Testis (tissue), 5 donors: Measurements from ENCODE around the gene TSSK2. TPM values are rescaled to one million over a fixed set of nuclear protein-coding genes. Genes with fewer than 3 reads are reported as not detected.
"Not testable (repeated sequence)": the region's sequence is repeated elsewhere in the genome, so short reads cannot be mapped to it uniquely, and the experiment has no call there.

Experiments
- DNase-seq: peaks from one replicate; pipeline ENCODE4 v3.0.0-alpha.2; 2019
- H3K27ac ChIP-seq, 2 donors: fragments of 200-600 bp; sonication (generic); one replicate each; pipeline ENCODE4 v1.5.1; 2019
- H3K27me3 ChIP-seq: fragments of 200-600 bp; sonication (generic); one replicate; pipeline ENCODE4 v1.5.1; 2019
- H3K36me3 ChIP-seq: fragments of 200-600 bp; sonication (generic); one replicate; pipeline ENCODE4 v1.5.1; 2017; ENCODE audit warnings: low read depth; ENCODE audit errors: missing control alignments
- H3K4me1 ChIP-seq: fragments of 200-600 bp; sonication (generic); one replicate; pipeline ENCODE4 v1.5.1; 2019
- H3K4me3 ChIP-seq, 2 donors: fragments of 200-600 bp; sonication (generic); one replicate each; pipeline ENCODE4 v1.5.1; 2017 to 2019
- H3K9me3 ChIP-seq: fragments of 200-600 bp; sonication (generic); one replicate; pipeline ENCODE4 v1.5.1; 2017
- POLR2A ChIP-seq: fragments of 450-650 bp; IDR thresholded peaks from one replicate; pipeline ENCODE4 v1.6.1; 2017; ENCODE audit warnings: antibody characterized with exemption, mild to moderate bottlenecking, moderate library complexity
- WGBS, 2 donors: methylation state at CpG; one replicate each; pipeline ENCODE4 v1.1.5; 2018; 5-methylcytosine and 5-hydroxymethylcytosine counted together
- intact Hi-C: fragments of 100-400 bp; cut with DNase I; formaldehyde crosslinking; loops from one replicate; pipeline ENCODE4 v1.15.1; 2023; ENCODE audit warnings: low total_unique reads
- long read RNA-seq, 2 donors: transcript quantifications; one replicate each; lab custom pipeline, GENCODE V29; 2026
- polyA plus RNA-seq: library from polyadenylated mRNA; stranded (reverse); fragments of 350-450 nt; fragmentation: Illumina TruSeq; extraction: RNeasy Lipid Tissue Mini Kit (QIAGEN cat#74804); gene quantifications from one replicate; pipeline ENCODE4 v1.2.3, GENCODE V29; 2014; ENCODE audit warnings: low read depth, low replicate concordance; ENCODE audit not compliant: insufficient read depth
- total RNA-seq, 2 donors: library from RNA; depleted of rRNA; stranded (reverse); fragments of >200 nt; gene quantifications; one replicate each; pipeline ENCODE4 v1.2.3, GENCODE V29; 2016
- TF ChIP-seq, protein P1 (sequence below), 3 experiments: fragments of 450-650 bp in 2 of 3; fragments of 200-600 bp in 1 of 3; sonication (generic) in 1 of 3; IDR thresholded peaks; one replicate each; pipeline ENCODE4 v1.5.1; 2016 to 2019; ENCODE audit warnings: antibody characterized with exemption in 3 of 3, mild to moderate bottlenecking in 2 of 3, moderate library complexity in 1 of 3

The TSSK2 gene
- total RNA-seq, result 100 to 1,000 TPM in 1 of 2 donors, 10 to 100 TPM in 1; 66.0 to 188 TPM
- 205 TPM for polyA plus RNA-seq
- long read RNA-seq, donor 1, partial matches to known transcripts, result 0 of 4 reads
- long read RNA-seq, donor 1, other reads (novel, unspliced or antisense), result 0 of 4 reads
- long read RNA-seq, donor 2, partial matches to known transcripts, result 0 of 1 reads
- long read RNA-seq, donor 2, other reads (novel, unspliced or antisense), result 0 of 1 reads

DNA sequence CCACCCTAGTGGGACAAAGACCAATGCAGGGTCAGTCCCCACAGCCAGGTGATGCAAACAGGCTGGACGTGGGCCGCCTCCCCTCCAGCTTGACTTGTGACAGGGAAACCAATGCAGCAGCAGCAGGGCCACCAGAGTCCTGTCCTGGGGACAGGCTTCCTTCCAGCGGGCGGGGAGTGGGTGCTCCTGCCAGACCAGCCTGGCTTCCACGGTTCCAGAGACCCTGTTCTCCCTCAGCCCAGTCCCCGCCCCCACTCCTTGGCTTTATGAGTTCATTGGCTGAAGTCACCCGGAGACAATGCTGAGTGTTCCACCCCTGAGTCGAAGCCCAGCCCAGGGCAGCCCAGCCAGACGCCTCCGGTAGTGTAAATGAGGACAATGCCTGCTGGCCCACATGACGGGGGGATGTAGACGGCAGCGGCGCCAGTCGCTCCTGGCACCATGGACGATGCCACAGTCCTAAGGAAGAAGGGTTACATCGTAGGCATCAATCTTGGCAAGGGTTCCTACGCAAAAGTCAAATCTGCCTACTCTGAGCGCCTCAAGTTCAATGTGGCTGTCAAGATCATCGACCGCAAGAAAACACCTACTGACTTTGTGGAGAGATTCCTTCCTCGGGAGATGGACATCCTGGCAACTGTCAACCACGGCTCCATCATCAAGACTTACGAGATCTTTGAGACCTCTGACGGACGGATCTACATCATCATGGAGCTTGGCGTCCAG is at the start of gene TSSK2:
TSS of gene TSSK2 (plus strand) at position 350 of the 726 bp plus-strand sequence. CDS start at position 442, 92 bp downstream.
- 88 to 97% methylated on average over 12 to 27 of the region's 27 CpGs for WGBS, 2 donors
- no peaks in the 10 kb centered on the region for H3K9me3 ChIP-seq
- no peak within 1 kb of the TSS for H3K4me3 ChIP-seq
- H3K27ac ChIP-seq, result no peak within 1 kb of the TSS
- no peaks in the 10 kb centered on the region for H3K36me3 ChIP-seq
- peaks cover 5% of the 10 kb centered on the region for H3K4me1 ChIP-seq
- H3K27me3 ChIP-seq, result no peaks in the 10 kb centered on the region
- DNase-seq, result no peak
- TF ChIP-seq POLR2A, result no peak
- TF ChIP-seq, protein P1, sequence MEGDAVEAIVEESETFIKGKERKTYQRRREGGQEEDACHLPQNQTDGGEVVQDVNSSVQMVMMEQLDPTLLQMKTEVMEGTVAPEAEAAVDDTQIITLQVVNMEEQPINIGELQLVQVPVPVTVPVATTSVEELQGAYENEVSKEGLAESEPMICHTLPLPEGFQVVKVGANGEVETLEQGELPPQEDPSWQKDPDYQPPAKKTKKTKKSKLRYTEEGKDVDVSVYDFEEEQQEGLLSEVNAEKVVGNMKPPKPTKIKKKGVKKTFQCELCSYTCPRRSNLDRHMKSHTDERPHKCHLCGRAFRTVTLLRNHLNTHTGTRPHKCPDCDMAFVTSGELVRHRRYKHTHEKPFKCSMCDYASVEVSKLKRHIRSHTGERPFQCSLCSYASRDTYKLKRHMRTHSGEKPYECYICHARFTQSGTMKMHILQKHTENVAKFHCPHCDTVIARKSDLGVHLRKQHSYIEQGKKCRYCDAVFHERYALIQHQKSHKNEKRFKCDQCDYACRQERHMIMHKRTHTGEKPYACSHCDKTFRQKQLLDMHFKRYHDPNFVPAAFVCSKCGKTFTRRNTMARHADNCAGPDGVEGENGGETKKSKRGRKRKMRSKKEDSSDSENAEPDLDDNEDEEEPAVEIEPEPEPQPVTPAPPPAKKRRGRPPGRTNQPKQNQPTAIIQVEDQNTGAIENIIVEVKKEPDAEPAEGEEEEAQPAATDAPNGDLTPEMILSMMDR (IDR thresholded peaks at IDR 0.05), result no peak
- intact Hi-C loops, result loop anchor here (10.0 kb wide), 1 partner anchor 504 kb away; no protein-coding TSS in a partner anchor

DNA sequence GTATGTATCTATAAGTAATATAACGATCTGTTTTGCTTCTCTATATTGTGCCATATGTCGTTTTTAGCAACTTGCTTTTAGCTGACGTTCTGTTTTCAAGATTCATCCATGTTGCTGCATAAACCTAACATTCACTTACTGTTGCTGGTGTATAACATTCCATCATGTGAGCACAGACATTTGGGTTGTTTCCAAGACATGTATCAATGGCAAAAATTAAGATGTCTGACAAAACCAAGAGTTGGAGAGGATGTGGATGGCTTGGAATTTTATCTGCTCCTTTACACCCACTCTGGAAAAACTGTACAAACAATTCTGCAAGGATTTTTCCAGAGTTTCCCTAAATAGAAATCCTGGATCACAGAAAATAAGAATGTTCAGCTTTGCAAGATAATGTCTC is 49.8 kb upstream of the TSSK2 start:
- DNase-seq, result no peak
- Histone ChIP-seq H3K9me3 (no peaks in the 10 kb centered on the region), H3K4me1 (peaks cover 3% of the 10 kb centered on the region), H3K36me3 (no peaks in the 10 kb centered on the region), H3K27me3 (no peaks in the 10 kb centered on the region), H3K27ac (no peak overlapping the region), H3K4me3 (no peak overlapping the region)
- intact Hi-C loops, result no loop called here
- 73 to 85% methylated on average over 3 of the region's 3 CpGs for WGBS, 2 donors
- TF ChIP-seq POLR2A, result no peak
- TF ChIP-seq, protein P1 (IDR thresholded peaks at IDR 0.05), result no peak

DNA sequence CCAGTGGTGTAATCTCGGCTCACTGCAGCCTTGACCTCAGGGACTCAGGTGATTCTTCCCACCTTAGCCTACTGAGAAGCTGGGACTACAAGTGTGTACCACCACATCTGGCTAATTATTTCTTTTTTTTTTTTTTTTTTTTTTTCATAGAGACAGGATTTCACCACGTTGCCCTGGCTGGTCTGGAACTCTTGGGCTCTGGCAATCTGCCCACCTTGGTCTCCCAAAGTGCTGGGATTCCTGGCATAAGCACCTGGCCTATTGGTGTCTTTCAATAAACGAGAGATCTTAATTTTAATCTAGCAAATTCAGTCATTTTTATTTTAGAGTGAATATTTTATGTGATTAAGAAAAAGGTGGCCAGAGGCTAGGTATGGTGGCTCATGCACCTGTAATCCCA is 49.0 kb upstream of the TSSK2 start:
- no peak for TF ChIP-seq POLR2A
- intact Hi-C loops, result no loop called here
- no peak for DNase-seq
- 76 to 89% methylated on average over 3 of the region's 3 CpGs for WGBS, 2 donors
- no peaks in the 10 kb centered on the region for H3K27me3 ChIP-seq
- H3K4me1 ChIP-seq, result peaks cover 3% of the 10 kb centered on the region
- H3K9me3 ChIP-seq, result no peaks in the 10 kb centered on the region
- H3K27ac ChIP-seq, result no peak overlapping the region
- H3K4me3 ChIP-seq, result no peak overlapping the region
- no peaks in the 10 kb centered on the region for H3K36me3 ChIP-seq

DNA sequence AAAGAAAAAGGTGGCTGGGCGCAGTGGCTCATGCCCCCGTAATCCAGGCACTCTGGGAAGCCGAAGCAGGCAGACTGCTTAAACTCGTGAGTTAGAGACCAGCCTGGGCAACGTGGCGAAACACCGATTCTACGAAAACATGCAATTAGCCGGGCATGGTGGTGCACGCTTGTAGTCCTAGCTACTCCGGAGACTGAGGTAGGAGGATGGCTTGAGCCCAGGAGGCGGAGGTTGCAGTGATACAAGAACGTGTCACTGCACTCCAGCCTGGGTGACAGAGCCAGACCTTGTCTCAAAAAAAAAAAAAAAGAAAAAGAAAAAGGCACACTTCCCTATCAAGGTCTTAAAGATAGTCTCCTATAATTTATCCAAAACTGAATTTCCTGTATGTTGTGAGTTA is 48.3 kb upstream of the TSSK2 start:
- WGBS, 2 donors, result 78 to 91% methylated on average over 13 of the region's 13 CpGs
- Histone ChIP-seq H3K27ac (no peak overlapping the region), H3K4me1 (peaks cover 3% of the 10 kb centered on the region), H3K36me3 (no peaks in the 10 kb centered on the region), H3K4me3 (no peak overlapping the region), H3K27me3 (no peaks in the 10 kb centered on the region), H3K9me3 (no peaks in the 10 kb centered on the region)
- DNase-seq, result no peak
- TF ChIP-seq, protein P1 (IDR thresholded peaks at IDR 0.05), result no peak
- no peak for TF ChIP-seq POLR2A
- intact Hi-C loops, result no loop called here

DNA sequence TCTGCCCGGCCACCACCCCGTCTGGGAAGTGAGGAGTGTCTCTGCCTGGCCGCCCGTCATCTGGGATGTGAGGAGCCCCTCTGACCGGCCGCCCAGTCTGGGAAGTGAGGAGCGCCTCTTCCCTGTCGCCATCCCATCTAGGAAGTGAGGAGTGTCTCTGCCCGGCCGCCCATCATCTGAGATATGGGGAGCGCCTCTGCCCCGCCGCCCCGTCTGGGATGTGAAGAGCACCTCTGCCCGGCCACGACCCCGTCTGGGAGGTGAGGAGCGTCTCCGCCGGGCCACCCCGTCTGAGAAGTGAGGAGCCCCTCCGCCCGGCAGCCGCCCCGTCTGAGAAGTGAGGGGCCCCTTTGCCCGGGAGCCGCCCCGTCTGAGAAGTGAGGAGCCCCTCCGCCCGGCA is 47.0 kb upstream of the TSSK2 start:
- DNase-seq, intact Hi-C loops, H3K4me1 ChIP-seq, H3K27ac ChIP-seq, H3K4me3 ChIP-seq, H3K27me3 ChIP-seq, H3K36me3 ChIP-seq, H3K9me3 ChIP-seq: not testable (repeated sequence)
- WGBS, 2 donors, result 80% methylated on average over 28 of the region's 30 CpGs; no CpG with 5 or more reads in 1 of the 2 donors

DNA sequence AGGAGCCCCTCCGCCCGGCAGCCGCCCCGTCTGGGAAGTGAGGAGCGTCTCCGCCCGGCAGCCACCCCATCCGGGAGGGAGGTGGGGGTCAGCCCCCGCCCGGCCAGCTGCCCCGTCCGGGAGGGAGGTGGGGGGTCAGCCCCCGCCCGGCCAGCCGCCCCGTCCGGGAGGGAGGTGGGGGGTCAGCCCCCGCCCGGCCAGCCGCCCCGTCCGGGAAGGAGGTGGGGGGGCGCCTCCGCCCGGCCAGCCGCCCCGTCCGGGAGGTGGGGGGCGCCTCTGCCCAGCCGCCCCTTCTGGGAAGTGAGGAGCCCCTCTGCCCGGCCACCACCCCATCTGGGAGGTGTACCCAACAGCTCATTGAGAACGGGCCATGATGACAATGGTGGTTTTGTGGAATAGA is 46.5 kb upstream of the TSSK2 start:
- H3K36me3 ChIP-seq, H3K9me3 ChIP-seq, H3K27me3 ChIP-seq, H3K27ac ChIP-seq, H3K4me1 ChIP-seq, DNase-seq, intact Hi-C loops, H3K4me3 ChIP-seq: not testable (repeated sequence)
- WGBS, 2 donors, result 69 to 87% methylated on average over 2 to 14 of the region's 32 CpGs
